Hepatocyte (in vitro differentiated cells): ENCODE measurements around the gene ACRBP.

ENCODE experiments used
- CTCF ChIP-seq: fragments of 200-600 bp; sonication (generic); IDR thresholded peaks from 2 replicates; pipeline ENCODE4 v1.5.1; 2016; ENCODE audit warnings: antibody characterized with exemption, mild to moderate bottlenecking; ENCODE audit not compliant: poor library complexity
- EZH2 ChIP-seq: fragments of 200-600 bp; sonication (generic); IDR thresholded peaks from 2 replicates; pipeline ENCODE4 v1.6.1; 2016; ENCODE audit warnings: antibody characterized with exemption, mild to moderate bottlenecking, borderline replicate concordance
- EZH2phosphoT487 ChIP-seq: fragments of 200-600 bp; sonication (generic); IDR thresholded peaks from one replicate; pipeline ENCODE4 v1.6.1; 2018; ENCODE audit warnings: antibody characterized with exemption, mild to moderate bottlenecking, low read depth, moderate library complexity; ENCODE audit not compliant: unreplicated experiment, severe bottlenecking

GRCh38 chr12:6688999-6689882, 42.0 kb upstream of the ACRBP start, which contains the start of gene ZNF384:
- no peak for TF ChIP-seq CTCF
- TF ChIP-seq EZH2, result no peak
- TF ChIP-seq EZH2phosphoT487, result no peak
